Right kidney (tissue), 9 donors: ENCODE results near the gene PLSCR5.
A peak's percentile ranks its signal among the peaks of the same experiment; 100 is the strongest.

Experiments
- DNase-seq: peaks from one replicate; pipeline ENCODE4 v3.0.0-alpha.2; 2016
- long read RNA-seq, 8 donors: transcript quantifications; one replicate each; lab custom pipeline, GENCODE V29; 2026

PLSCR5 gene
- long read RNA-seq, donor 1, result 0 reads
- long read RNA-seq, donor 2, result 0 reads
- long read RNA-seq, donor 3, result 0 reads
- long read RNA-seq, donor 4, result 0 reads
- long read RNA-seq, donor 5, result 0 reads
- long read RNA-seq, donor 6, result 0 reads
- long read RNA-seq, donor 7, result 0 reads
- long read RNA-seq, donor 8, result 0 reads

- no peak for DNase-seq
Measured at GRCh38 chr3:146605106-146605505, at the start of gene PLSCR5. Gene PLSCR5, minus strand, starts transcription at chr3:146605346. Its CDS starts 134 bp downstream, at chr3:146605212.

- DNase-seq, result no peak
Measured at GRCh38 chr3:146653978-146654377, 48.8 kb upstream of the PLSCR5 start.

- DNase-seq, result no peak
Measured at GRCh38 chr3:146650691-146651442, 45.7 kb upstream of the PLSCR5 start.

GRCh38 chr3:146646261-146646660, 41.1 kb upstream of the PLSCR5 start:
- DNase-seq, result no peak

GRCh38 chr3:146640955-146641867, 36.1 kb upstream of the PLSCR5 start:
- peak; percentile 12 for DNase-seq

GRCh38 chr3:146640361-146640760, 35.2 kb upstream of the PLSCR5 start:
- DNase-seq, result no peak

GRCh38 chr3:146638718-146639117, 33.6 kb upstream of the PLSCR5 start:
- DNase-seq, result no peak

GRCh38 chr3:146637871-146638270, 32.7 kb upstream of the PLSCR5 start:
- no peak for DNase-seq

GRCh38 chr3:146636881-146637280, 31.7 kb upstream of the PLSCR5 start:
- no peak for DNase-seq

GRCh38 chr3:146634346-146634745, 29.2 kb upstream of the PLSCR5 start:
- no peak for DNase-seq

- DNase-seq, result no peak
Measured at GRCh38 chr3:146628671-146629070, 23.5 kb upstream of the PLSCR5 start.

GRCh38 chr3:146626403-146627122, 21.4 kb upstream of the PLSCR5 start:
- no peak for DNase-seq

GRCh38 chr3:146625186-146625775, 20.1 kb upstream of the PLSCR5 start:
- DNase-seq, result no peak

- no peak for DNase-seq
Measured at GRCh38 chr3:146621723-146622122, 16.6 kb upstream of the PLSCR5 start.

- no peak for DNase-seq
Measured at GRCh38 chr3:146612015-146612414, 6.9 kb upstream of the PLSCR5 start.

GRCh38 chr3:146611096-146611495, 6.0 kb upstream of the PLSCR5 start:
- DNase-seq, result no peak

- no peak for DNase-seq
Measured at GRCh38 chr3:146598535-146598934, 6.6 kb downstream of the PLSCR5 start.

- DNase-seq, result no peak
Measured at GRCh38 chr3:146594843-146595482, 10.2 kb downstream of the PLSCR5 start.

GRCh38 chr3:146593776-146594175, 11.4 kb downstream of the PLSCR5 start:
- no peak for DNase-seq

- DNase-seq, result no peak
Measured at GRCh38 chr3:146590521-146590920, 14.6 kb downstream of the PLSCR5 start.

GRCh38 chr3:146589899-146590508, 15.1 kb downstream of the PLSCR5 start:
- no peak for DNase-seq
